Ishikawa (cell line): Measurements from ENCODE around the gene PDE8A.

Source experiments
- EP300 ChIP-seq: IDR thresholded peaks from 2 replicates; pipeline ENCODE4 v1.6.1; 2012; ENCODE audit warnings: borderline replicate concordance
- RAD21 ChIP-seq: IDR thresholded peaks from 2 replicates; pipeline ENCODE4 v1.6.1; 2012; ENCODE audit warnings: low read depth
- TCF12 ChIP-seq: IDR thresholded peaks from 2 replicates; pipeline ENCODE4 v1.6.1; 2012; ENCODE audit warnings: low read depth
- YY1 ChIP-seq: IDR thresholded peaks from 2 replicates; pipeline ENCODE4 v1.6.1; 2012; ENCODE audit warnings: low read depth
- TF ChIP-seq, protein P1 (sequence below): IDR thresholded peaks from 2 replicates; pipeline ENCODE4 v1.6.1; 2012; ENCODE audit warnings: low read depth, mild to moderate bottlenecking

DNA sequence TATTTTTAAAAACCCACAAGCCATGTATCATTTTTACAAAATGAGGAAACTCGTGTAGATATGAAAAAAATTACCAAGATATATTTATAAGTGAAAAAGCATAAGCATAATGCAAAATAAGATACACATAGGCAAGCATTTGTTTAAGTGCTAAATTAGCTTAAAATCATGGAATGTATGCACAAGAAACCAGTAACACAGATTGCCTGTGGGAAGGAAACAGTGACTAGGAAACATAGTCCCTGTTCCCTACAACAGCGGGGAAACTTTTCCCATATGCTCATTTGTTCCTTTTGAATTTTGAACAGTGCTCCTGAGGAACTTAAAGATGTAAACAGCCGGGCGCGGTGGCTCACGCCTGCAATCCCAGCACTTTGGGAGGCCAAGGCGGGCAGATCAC, 169.5 kb downstream of the PDE8A start:
- no peak for TF ChIP-seq YY1
- TF ChIP-seq EP300 = no peak
- TF ChIP-seq, protein P1, sequence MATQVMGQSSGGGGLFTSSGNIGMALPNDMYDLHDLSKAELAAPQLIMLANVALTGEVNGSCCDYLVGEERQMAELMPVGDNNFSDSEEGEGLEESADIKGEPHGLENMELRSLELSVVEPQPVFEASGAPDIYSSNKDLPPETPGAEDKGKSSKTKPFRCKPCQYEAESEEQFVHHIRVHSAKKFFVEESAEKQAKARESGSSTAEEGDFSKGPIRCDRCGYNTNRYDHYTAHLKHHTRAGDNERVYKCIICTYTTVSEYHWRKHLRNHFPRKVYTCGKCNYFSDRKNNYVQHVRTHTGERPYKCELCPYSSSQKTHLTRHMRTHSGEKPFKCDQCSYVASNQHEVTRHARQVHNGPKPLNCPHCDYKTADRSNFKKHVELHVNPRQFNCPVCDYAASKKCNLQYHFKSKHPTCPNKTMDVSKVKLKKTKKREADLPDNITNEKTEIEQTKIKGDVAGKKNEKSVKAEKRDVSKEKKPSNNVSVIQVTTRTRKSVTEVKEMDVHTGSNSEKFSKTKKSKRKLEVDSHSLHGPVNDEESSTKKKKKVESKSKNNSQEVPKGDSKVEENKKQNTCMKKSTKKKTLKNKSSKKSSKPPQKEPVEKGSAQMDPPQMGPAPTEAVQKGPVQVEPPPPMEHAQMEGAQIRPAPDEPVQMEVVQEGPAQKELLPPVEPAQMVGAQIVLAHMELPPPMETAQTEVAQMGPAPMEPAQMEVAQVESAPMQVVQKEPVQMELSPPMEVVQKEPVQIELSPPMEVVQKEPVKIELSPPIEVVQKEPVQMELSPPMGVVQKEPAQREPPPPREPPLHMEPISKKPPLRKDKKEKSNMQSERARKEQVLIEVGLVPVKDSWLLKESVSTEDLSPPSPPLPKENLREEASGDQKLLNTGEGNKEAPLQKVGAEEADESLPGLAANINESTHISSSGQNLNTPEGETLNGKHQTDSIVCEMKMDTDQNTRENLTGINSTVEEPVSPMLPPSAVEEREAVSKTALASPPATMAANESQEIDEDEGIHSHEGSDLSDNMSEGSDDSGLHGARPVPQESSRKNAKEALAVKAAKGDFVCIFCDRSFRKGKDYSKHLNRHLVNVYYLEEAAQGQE = no peak
- no peak for TF ChIP-seq RAD21
- TF ChIP-seq TCF12 = no peak
